ENCODE data around the gene CREBBP.

CREBBP gene

DNA sequence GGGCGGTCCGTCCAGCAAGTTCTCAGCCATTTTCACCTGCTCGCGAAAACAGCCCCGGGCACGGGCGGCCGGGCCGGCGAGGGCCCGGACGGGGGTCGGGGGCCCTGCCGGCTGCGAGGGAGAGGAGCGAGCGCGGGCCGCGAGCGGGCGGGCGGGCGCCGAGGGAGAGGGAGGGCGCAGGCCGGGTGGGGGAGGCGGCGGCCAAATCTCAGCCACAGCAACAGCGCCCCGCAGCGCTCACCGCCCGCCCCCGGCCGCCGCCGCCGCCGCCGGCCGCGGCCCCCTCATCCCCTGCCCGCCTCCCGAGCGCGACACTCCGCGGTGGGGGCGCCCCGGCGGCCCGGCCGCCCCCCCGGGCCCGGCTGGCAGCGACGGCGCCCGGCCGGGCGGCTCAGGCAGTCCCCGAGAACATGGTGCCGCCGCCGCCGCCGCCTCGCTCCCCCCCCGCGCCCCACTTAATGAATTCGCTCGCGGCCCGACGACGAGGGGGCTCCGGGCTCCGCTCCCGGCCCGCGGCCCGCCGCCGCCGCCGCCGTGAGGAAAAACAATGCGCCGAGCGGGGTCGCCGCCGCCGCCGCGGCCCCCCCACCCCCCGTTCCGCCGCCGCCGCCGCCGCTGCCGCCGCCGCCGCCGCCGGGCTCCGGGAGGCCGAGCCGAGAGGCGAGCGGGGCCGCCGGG is 487 bp downstream of the CREBBP start:
- in situ Hi-C loops (cut with HindIII; ENCODE audit: low sequenced_read_pairs), result no loop called here

DNA sequence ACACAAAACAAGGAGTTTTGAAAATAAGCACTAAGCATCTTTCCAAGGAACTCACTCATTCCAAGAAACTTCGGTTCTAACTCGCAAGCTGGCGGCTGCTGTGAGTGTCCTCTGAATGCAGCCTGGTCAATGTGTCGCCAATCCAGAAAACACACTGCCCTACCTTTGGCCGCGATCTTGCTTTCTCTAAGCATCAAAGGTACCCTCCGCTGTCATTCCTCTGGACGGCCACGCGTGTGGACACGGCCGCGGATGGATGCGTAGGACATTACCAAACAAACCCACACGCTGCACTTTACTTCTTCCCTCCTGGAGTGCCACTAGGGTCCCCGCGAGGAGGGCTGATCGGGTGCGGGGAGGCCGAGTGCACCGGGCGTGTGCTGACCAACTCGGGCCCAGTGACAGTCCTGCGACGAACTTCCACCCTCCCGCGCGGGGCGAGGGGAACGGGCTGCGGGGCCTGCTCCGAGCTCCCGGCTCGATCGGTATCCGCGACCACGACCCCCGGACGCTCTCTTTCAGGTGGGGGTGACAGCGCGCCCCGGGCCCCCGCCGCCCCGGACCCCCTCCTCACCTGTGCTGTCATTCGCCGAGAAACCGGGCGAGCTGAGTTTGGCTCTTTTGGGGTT is 1.1 kb downstream of the CREBBP start:
- in situ Hi-C loops (cut with HindIII; ENCODE audit: low sequenced_read_pairs), result no loop called here

DNA sequence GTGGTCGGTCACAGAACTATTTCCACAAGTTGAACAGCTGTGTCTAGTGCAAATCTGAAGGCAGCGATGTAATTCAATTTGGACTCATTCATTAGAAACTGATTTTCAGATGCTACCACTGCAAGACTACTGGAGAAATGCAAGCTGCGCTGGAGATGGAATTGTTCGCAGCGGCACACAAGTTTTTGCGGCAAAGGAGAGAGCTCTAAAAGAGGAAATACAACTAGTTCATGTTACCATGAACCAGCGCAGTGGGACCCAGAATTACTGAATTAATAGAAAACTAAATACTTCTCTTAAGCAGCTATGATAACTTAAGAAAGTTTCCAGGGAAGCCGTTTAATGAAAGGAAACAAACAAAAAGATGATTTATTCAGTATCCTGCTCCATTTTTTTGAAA is 1.9 kb downstream of the CREBBP start:
- in situ Hi-C loops (cut with HindIII; ENCODE audit: low sequenced_read_pairs), result no loop called here

DNA sequence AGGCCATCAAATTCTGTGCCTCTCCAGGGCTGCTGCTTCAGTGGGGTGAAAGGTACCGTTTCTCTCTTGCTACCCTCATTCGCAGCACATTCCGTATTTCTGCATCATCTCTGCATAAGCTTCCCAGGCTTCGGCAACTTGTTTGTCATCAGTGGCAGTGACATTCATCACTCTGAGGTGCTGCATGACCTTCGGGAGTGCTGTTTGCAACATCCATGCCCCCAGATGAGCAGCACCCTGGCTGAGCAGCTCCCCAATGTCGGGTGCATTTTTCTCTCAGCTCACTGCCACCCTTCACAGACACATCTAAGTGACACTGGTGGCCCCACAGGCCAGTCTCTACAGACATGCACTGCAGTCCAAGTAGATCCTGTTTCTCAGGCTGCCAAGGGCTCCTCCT is 3.8 kb downstream of the CREBBP start:
- in situ Hi-C loops (cut with HindIII; ENCODE audit: low sequenced_read_pairs), result no loop called here

DNA sequence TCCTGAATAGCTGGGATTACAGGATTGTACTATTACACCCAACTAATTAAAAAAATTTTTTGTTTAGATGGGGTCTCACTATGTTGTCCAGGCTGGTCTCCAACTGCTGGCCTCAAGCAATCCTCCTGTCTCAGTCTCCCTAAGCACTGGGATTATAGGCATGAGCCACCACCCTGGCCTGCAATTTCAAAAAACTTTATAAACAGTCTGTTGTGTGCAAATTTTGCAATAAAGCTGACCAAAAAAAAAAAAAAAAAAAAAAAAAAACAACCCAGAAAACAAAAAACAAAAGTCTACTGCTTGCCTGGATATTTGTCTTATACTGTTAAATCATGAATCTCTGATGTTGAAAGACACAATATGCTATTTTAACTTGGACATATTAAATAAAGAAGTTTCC is 4.4 kb downstream of the CREBBP start:
- in situ Hi-C loops (cut with HindIII; ENCODE audit: low sequenced_read_pairs), result no loop called here

DNA sequence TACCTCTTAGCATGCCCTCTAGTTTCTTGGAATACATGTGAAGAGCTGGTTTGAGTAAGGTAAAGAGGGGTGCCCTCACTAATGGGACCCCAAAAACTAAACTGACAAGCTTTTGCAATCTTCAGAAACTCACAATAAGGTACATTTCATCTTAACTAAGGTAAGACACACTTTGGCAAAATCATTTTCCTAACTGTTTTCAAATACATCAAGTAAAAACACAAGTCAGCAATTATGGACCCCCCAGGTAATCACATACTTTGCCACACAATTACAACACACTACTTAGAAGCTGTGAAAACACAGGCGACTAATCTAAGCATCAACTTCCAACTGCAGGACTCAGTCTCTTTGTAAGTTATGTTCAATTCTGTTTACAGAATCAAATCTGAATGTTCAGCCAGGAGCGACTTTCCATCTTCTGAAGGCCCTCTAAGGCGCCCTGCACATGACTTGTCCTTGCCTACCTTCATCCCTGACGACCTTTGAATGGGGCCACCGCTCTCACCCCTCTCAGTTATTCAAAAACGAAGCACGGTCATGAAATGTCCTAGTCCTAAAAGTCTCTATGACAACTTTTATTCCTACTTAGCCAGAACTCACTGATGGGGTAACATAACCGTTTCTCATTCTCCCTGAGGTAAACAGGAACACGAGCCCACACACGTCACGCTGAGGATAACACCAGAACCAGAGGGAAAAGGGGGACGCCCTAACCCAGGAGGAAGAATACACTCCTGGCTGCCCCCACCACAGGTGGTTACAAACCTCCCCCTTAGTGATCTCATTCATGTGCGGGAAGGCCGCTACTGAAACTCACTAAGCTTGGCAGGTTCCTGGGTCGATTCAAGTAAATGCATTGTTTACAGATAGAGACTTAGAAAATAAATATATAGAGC is 5.5 kb downstream of the CREBBP start:
- in situ Hi-C loops (cut with HindIII; ENCODE audit: low sequenced_read_pairs), result loop anchor here (5.0 kb wide), 1 partner anchor 42 kb away; no protein-coding TSS in a partner anchor

DNA sequence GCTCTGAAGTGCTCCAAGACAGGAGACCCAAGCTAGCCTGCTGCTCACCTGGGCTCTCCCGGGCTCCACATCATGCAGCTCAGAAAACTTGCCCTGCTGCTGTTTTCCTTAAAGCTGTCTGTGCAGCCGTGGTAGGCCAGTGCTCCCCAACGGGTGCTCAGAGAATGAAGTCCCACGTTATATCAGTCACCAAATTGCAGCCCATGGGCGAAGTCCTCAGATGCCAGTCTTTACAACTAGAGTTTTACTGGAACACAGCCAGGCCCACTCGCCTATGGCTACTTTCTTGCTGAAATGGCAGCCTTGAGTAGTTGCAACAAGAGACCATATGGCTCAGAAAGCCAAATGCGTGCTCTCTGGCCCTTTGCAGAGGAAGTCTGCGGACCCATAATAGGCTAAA is 6.3 kb downstream of the CREBBP start:
- in situ Hi-C loops (cut with HindIII; ENCODE audit: low sequenced_read_pairs), result loop anchor here (5.0 kb wide), 1 partner anchor 43 kb away; no protein-coding TSS in a partner anchor

DNA sequence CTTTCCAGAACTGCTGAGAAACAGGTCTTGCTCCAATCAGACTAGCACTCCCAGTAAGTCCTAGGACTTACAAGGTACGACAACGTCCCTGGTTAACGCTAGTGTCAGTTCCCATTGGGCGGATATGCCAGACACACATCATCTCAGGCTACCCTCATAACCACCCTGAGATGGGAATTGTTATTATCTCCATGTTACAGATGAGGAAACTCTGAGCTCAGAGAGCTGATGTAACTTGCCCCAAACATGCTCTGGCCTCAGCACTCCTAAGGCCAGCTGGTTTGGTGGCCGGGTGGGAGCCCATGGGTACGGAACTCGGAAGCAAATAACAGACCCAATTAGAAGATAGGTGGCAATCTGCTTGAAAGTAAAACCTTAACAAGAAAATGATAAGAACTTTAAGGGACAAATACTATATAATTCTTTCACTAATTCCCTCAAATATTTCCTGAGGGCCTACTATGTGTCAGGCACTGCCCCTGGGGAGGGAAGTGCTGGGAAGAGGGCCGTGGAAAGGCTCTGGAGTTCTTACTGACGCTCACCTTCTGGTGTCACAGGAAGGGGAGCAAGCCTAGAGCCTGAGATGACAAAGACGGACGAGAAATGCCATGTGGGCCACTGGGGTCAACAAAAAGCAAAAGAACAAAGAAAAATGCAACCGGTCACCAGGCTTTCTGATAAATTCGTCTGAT is 6.9 kb downstream of the CREBBP start:
- in situ Hi-C loops (cut with HindIII; ENCODE audit: low sequenced_read_pairs), result loop anchor here (5.0 kb wide), 1 partner anchor 44 kb away; no protein-coding TSS in a partner anchor

DNA sequence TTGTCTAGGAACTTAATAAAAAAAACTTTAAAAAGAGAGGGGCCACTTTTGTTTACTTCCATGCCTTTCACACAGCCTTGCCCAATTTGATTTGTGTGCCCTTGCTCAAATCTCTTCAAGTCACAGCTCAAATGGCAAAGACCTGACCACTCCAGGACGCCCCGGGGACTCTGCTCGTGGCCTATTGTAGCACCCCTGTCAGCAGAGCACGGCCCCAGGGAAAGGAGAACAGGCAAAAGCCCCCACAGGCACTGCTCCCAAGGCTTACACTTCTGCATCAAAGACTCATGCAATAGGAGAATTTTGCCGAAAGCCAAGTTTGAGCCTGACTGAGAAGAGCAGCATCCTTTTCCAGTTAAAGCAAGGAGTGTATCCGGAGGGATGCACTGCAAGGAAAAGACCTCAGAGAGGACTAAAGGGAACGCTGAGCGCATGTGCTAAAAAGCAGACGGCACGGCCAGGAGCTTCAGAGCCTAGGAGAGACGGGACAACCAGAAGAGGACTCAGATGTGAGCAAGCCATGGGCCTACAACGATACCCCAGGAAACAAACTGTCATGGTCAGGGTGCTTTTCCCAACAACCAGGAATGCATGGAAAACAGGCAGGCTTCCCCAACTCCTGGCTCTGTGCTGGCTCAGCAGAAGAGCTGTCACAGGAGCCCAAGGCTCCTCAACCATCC is 8.2 kb downstream of the CREBBP start:
- in situ Hi-C loops (cut with HindIII; ENCODE audit: low sequenced_read_pairs), result loop anchor here (5.0 kb wide), 1 partner anchor 45 kb away; no protein-coding TSS in a partner anchor

DNA sequence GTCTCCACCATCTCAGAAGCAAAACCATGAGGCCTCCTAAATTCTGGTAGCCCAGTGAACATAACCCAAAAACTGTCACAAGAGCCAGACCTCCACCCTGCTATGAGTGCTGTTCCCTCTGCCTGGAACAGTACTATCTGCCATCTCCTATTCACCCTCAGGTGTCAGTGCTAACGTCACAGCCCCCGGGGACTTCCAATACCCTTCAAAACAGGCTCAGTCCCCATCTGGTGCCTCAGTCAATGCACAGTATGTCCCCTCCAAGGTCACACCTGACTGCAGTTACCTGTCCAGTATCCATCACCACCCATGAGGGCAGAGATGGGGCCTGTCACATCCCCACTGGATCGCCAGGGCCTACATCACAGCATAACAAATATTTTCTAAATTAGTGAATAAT is 11.5 kb downstream of the CREBBP start:
- in situ Hi-C loops (cut with HindIII; ENCODE audit: low sequenced_read_pairs), result no loop called here

DNA sequence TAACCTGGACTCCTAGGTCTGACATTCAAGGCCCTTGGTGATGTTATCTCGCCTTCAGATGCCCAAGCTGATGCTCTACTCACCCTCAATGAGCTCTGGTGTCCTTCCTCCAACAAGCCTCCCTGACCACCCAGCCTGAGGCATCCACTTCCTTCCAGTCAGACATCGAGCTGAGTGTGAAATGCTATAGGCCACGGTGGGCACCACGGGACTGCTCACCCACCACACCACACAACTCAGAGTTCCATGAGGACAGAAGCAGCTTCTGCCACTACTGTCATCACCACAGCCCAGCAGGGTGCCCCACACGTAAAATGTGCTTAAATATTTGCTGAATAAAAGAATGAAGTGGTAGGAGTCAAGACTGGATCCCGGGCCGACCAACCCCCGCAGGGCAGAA is 12.0 kb downstream of the CREBBP start:
- in situ Hi-C loops (cut with HindIII; ENCODE audit: low sequenced_read_pairs), result no loop called here

DNA sequence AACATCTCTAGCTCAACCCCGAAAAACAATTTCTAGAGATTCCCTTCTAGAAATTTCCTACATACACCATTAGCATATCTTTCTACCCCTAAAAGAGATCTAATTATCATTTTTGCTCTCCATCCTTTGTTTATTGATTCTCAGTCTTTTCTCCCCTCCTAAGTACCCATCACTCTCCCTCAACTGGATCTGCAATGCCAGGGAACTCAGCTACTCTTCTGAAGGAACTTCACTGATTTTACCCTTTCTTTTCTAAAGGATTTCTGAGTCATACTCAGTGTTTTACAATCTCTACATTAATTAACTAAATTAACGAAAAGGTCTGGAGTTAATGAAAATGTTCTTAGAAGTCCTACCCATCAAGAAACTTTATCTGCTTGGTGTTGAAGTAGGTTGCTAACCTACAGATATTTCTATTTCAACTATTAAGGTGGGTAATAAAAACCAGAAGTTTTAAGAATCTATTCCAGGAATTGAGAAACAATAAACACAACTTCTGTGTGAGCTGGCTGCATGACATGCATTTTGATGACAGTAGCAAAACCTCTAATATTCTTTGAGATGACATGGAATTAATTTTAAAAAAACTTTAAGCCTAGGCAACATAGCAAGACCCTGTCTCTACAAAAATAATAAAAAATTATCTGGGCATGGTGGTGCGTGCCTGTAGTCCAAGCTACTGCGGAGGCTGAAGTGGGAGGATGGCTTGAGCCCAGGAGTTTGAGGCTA is 13.6 kb downstream of the CREBBP start:
- in situ Hi-C loops (cut with HindIII; ENCODE audit: low sequenced_read_pairs), result no loop called here

DNA sequence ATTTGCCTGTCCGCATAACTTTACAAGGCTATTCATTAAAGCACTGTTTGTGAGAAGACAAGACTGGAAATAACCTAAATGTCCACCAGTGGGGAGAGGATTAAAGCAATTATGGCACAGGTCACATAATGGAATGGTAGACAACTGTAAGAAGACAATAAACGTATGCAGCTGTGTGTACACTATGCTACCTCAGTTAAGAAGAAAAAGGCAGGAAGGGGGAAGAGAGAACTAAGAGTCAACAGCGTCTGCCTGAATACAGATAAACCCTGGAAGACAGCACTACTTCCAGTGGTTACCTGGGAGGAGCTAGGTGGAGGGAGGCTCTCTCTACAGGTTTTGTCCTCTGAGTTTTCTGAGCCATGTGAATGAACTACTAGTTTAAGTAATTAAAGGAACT is 15.3 kb downstream of the CREBBP start:
- in situ Hi-C loops (cut with HindIII; ENCODE audit: low sequenced_read_pairs), result no loop called here

DNA sequence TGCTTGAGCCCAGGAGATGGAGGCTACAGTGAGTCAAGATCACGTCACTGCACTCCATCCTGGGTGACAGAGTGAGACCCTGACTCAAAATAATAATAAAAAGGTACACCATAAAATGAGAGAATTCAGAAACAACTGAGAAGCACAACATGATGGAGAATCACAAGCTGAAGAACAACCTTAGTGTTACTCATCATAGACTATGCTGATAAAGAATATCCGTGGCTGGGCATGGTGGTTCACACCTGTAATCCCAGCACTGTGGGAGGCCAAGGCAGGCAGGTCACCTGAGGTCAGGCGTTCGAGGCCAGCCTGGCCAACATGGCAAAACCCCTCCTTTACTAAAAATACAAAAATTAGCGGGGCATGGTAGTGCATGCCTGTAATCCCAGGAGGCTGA is 16.0 kb downstream of the CREBBP start:
- in situ Hi-C loops (cut with HindIII; ENCODE audit: low sequenced_read_pairs), result no loop called here

DNA sequence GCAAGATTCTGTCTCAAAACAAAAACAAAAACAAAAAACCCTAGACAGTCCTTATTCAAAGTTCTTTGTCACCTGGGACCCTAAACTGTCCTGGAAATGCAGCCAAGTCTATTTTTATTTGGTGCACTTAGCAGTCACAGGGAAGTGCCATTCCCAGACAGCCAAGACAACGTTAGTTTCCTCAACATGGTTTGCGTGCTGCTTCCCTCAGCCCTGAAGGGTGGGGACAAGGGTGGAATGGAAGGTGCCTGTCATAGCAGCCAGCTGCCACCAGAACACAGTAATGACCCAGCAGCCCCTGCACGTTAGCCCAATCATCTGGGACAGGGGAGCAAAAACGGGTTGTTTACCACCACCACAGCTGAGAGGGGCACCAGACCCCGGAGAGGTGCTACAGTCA is 16.9 kb downstream of the CREBBP start:
- in situ Hi-C loops (cut with HindIII; ENCODE audit: low sequenced_read_pairs), result no loop called here

DNA sequence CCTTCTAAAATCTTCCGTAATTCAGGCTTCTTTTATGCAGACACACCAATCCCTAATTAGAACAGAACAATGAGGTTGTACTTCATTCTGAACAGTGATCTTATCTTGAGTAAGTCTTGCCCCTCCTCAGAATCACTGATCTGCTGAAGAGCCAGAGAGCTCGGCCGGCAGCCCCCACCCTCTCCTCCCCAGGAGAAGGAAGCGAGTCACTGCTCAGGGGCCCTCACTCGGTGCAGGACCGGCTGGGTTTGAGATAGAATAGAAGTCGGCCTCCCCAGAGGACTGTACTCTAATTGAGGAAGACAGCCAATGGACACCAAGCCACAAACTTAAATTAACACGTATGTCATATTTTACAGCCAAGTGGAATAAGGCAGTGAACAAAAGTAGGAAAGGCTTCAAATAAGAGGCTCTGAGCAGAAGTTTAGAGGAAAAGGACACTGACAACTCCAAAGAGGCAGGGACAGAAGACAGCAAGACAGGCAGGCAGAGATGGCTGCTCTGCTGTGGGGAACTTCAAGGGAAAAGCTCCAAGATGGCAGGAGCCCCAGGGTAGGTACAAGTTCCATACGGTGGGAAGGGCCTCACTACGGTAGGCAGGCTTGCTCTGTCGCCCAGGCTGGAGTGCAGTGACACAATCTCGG is 18.6 kb downstream of the CREBBP start:
- in situ Hi-C loops (cut with HindIII; ENCODE audit: low sequenced_read_pairs), result no loop called here

DNA sequence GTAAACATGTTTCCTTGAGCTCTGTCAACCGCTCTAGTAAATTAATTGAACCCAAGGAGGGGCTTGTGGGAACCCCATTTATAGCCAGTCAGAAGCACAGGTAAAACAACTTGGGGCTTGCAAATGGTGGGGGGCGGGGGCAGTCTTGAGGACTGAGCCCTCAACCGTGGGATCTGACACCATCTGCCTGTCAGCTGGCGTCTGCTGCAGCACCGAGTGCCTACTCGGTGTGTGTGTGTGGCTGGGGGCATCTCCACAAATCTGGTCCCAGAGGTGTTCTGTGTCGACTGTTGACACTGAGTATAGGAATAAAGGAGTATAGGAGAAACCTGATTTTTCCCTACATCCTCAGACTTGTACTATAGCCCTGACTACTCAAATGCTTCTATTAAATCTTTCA is 20.6 kb downstream of the CREBBP start:
- in situ Hi-C loops (cut with HindIII; ENCODE audit: low sequenced_read_pairs), result no loop called here

DNA sequence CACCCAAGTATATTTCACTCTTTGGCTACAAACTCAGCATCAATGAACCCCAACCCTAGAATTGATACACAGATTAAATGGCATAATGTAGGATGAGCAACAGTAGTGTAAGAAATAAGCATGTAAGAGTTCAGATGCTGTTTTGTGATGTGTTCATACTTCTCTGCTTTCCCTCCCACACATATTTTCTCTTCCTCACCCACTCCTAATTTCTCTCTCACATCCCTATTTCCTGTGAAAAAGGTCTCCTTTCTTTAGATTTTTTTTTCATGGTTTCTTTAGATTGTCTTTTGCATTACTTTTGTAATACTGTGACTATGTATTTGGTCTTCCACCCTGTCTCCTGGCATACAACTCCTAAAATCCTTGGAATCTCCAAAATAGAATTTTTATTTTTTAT is 21.7 kb downstream of the CREBBP start:
- in situ Hi-C loops (cut with HindIII; ENCODE audit: low sequenced_read_pairs), result no loop called here

Data from DLD1 (cell line).